Gastrocnemius medialis (tissue), 4 donors: ENCODE results near the gene NGDN. TPM values are rescaled to one million over a fixed set of nuclear protein-coding genes. Genes with fewer than 3 reads are reported as not detected.

Experiments
- ATAC-seq, 2 donors: fragments of 150-250 bp; one replicate each; pipeline ENCODE4 v1.9.1; 2016
- DNase-seq, 2 donors: peaks; one replicate each; pipeline ENCODE4 v3.0.0-alpha.2; 2019
- H3K27ac ChIP-seq, 4 donors: fragments of 200-600 bp; sonication (generic); 1 replicate in 1 of 4; 2 replicates in 3 of 4; pipeline ENCODE4 v1.5.1; 2016 to 2018; ENCODE audit warnings: mild to moderate bottlenecking in 2 of 4, moderate library complexity in 1 of 4
- H3K27me3 ChIP-seq, 3 donors: fragments of 200-600 bp; sonication (generic) in 2 of 3; 1 replicate in 1 of 3; 2 replicates in 2 of 3; pipeline versions ENCODE4 v1.5.1 to v1.6.0; 2016 to 2019; ENCODE audit warnings: mild to moderate bottlenecking in 1 of 3, moderate library complexity in 1 of 3
- H3K36me3 ChIP-seq, 2 donors: fragments of 200-600 bp; sonication (generic) in 1 of 2; one replicate each; pipeline ENCODE4 v1.5.1; 2017 to 2018
- H3K4me1 ChIP-seq, 2 donors: fragments of 200-600 bp; sonication (generic) in 1 of 2; one replicate each; pipeline ENCODE4 v1.5.1; 2016 to 2017; ENCODE audit warnings: mild to moderate bottlenecking in 2 of 2
- H3K4me3 ChIP-seq, 4 donors: fragments of 200-600 bp; sonication (generic) in 3 of 4; 1 replicate in 1 of 4; 2 replicates in 3 of 4; pipeline ENCODE4 v1.5.1; 2016 to 2019; ENCODE audit warnings: mild to moderate bottlenecking in 2 of 4
- H3K9me3 ChIP-seq, 3 donors: fragments of 200-600 bp; sonication (generic) in 2 of 3; 1 replicate in 1 of 3; 2 replicates in 2 of 3; pipeline ENCODE4 v1.5.1; 2016 to 2019
- CTCF ChIP-seq, 5 experiments: fragments of 450-650 bp in 3 of 5; fragments of 200-600 bp in 2 of 5; sonication (generic) in 2 of 5; IDR thresholded peaks in 4 of 5; conservative IDR thresholded peaks in 1 of 5; 1 replicate in 4 of 5; 2 replicates in 1 of 5; pipeline ENCODE4 v1.5.1; 2016 to 2019; ENCODE audit warnings: antibody characterized with exemption in 5 of 5, mild to moderate bottlenecking in 3 of 5, moderate library complexity in 3 of 5
- POLR2A ChIP-seq, 2 donors: fragments of 450-650 bp; IDR thresholded peaks; one replicate each; pipeline ENCODE4 v1.6.1; 2017; ENCODE audit warnings: antibody characterized with exemption in 2 of 2, mild to moderate bottlenecking in 2 of 2, moderate library complexity in 2 of 2
- in situ Hi-C, 4 donors: fragments of 200-750 bp; cut with MboI; loops; one replicate each; pipeline versions ENCODE4 v1.15.0 to v1.8.0; 2017; ENCODE audit warnings: low sequenced_read_pairs in 4 of 4
- intact Hi-C: fragments of 100-400 bp; cut with DNase I; formaldehyde crosslinking; loops from one replicate; pipeline ENCODE4 v1.15.1; 2023; ENCODE audit warnings: low total_unique reads
- total RNA-seq, 4 donors: library from RNA; depleted of rRNA; stranded (reverse); fragments of >200 nt; gene quantifications; one replicate each; pipeline versions ENCODE4 v1.1.0 to v1.2.3, GENCODE V29; 2016

Gene NGDN
- total RNA-seq, 4 donors from 2014 or later: 27.9 to 41.9 (median 36.1) TPM

- in situ Hi-C loops (no loop called here), intact Hi-C loops (no loop called here)
- Histone ChIP-seq H3K9me3 (no peaks in the 10 kb centered on the region), H3K36me3 (no peaks in the 10 kb centered on the region), H3K27me3 (peaks cover 0 to 7% (median 0%) of the 10 kb centered on the region in 3 donors), H3K27ac (no peak overlapping the region), H3K4me3 (no peak overlapping the region), H3K4me1 (peaks cover 0 to 4% of the 10 kb centered on the region in 2 donors)
- DNase-seq (no peak), ATAC-seq (no peak)
- TF ChIP-seq CTCF (IDR thresholded peaks at IDR 0.05 in 4 of 5, conservative IDR thresholded peaks at IDR 0.05 in 1 of 5) (no peak), POLR2A (IDR thresholded peaks at IDR 0.05) (no peak)
Measured at GRCh38 chr14:23513818-23514643, 44.5 kb downstream of the NGDN start.

DNA sequence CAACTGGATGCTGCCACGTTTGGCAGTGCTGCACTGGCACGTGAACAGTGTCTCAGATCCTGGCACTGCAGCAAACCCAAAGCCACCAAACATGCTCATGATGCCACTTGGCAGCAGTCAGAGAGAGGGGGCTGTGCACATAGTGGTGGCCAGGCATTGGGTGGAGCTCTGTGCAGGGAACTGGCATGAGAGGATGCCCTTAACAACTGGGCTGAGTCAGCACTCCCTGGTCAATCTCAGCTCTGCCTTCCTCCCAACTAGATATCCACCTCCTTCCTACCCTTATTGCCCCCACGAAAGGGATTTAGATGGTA lies 45.1 kb downstream of the NGDN start:
- no peak for TF ChIP-seq POLR2A (IDR thresholded peaks at IDR 0.05)
- TF ChIP-seq CTCF (IDR thresholded peaks at IDR 0.05 in 4 of 5, conservative IDR thresholded peaks at IDR 0.05 in 1 of 5): no peak
- peaks cover 0 to 7% (median 0%) of the 10 kb centered on the region in 3 donors for H3K27me3 ChIP-seq
- no peaks in the 10 kb centered on the region for H3K9me3 ChIP-seq
- in situ Hi-C loops: no loop called here
- no peak for DNase-seq
- H3K36me3 ChIP-seq: no peaks in the 10 kb centered on the region
- no peak overlapping the region for H3K27ac ChIP-seq
- peaks cover 0 to 4% of the 10 kb centered on the region in 2 donors for H3K4me1 ChIP-seq
- no peak for ATAC-seq
- intact Hi-C loops: no loop called here
- no peak overlapping the region for H3K4me3 ChIP-seq

- Histone ChIP-seq H3K4me1 (peaks cover 0 to 4% of the 10 kb centered on the region in 2 donors), H3K27ac (no peak overlapping the region), H3K36me3 (no peaks in the 10 kb centered on the region), H3K27me3 (no peaks in the 10 kb centered on the region), H3K4me3 (no peak overlapping the region), H3K9me3 (no peaks in the 10 kb centered on the region)
- intact Hi-C loops: no loop called here
- DNase-seq (no peak), ATAC-seq (no peak)
- TF ChIP-seq CTCF (IDR thresholded peaks at IDR 0.05 in 4 of 5, conservative IDR thresholded peaks at IDR 0.05 in 1 of 5): no peak
- TF ChIP-seq POLR2A (IDR thresholded peaks at IDR 0.05): no peak
- in situ Hi-C loops: no loop called here
Measured at GRCh38 chr14:23517650-23518326, 48.3 kb downstream of the NGDN start.

DNA sequence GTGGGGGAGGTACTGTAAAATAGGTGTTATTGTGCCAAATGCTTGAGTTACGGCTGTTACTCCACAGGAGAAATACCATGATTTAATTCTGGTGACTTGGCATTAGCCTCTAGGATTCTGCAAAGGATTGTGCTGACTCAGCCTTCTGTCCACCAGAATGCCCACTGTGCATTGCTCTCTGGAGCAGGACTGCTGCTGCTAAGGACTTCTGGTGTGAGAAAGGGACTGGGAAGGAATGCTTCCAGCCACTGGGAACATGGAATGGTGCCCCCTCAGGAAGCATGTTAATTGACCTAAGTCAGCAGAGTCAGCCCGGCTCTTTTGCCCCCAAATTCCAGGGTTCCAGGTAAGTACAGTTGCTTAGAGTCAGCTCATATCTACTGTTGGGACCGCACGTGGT lies 49.2 kb downstream of the NGDN start:
- ATAC-seq: no peak
- in situ Hi-C loops: no loop called here
- TF ChIP-seq POLR2A (IDR thresholded peaks at IDR 0.05): no peak
- TF ChIP-seq CTCF (IDR thresholded peaks at IDR 0.05 in 4 of 5, conservative IDR thresholded peaks at IDR 0.05 in 1 of 5): no peak

More for the DNA sequence above, 49.2 kb downstream of the NGDN start:
- intact Hi-C loops: no loop called here
- peaks cover 0 to 4% of the 10 kb centered on the region in 2 donors for H3K4me1 ChIP-seq
- no peaks in the 10 kb centered on the region for H3K9me3 ChIP-seq
- no peaks in the 10 kb centered on the region for H3K36me3 ChIP-seq
- H3K4me3 ChIP-seq: no peak overlapping the region
- H3K27ac ChIP-seq: no peak overlapping the region
- DNase-seq: no peak
- no peaks in the 10 kb centered on the region for H3K27me3 ChIP-seq
